ENCODE results near the gene ELMO1. TPM values are rescaled to one million over a fixed set of nuclear protein-coding genes. Genes with fewer than 3 reads are reported as not detected.

ELMO1 gene
- total and polyA plus RNA-seq, 4 donors = 6.7 to 51.5 (median 14.8) TPM

GRCh38 chr7:37342688-37343471 lies 105.8 kb downstream of the ELMO1 start (continued):
- TF ChIP-seq, protein P1, sequence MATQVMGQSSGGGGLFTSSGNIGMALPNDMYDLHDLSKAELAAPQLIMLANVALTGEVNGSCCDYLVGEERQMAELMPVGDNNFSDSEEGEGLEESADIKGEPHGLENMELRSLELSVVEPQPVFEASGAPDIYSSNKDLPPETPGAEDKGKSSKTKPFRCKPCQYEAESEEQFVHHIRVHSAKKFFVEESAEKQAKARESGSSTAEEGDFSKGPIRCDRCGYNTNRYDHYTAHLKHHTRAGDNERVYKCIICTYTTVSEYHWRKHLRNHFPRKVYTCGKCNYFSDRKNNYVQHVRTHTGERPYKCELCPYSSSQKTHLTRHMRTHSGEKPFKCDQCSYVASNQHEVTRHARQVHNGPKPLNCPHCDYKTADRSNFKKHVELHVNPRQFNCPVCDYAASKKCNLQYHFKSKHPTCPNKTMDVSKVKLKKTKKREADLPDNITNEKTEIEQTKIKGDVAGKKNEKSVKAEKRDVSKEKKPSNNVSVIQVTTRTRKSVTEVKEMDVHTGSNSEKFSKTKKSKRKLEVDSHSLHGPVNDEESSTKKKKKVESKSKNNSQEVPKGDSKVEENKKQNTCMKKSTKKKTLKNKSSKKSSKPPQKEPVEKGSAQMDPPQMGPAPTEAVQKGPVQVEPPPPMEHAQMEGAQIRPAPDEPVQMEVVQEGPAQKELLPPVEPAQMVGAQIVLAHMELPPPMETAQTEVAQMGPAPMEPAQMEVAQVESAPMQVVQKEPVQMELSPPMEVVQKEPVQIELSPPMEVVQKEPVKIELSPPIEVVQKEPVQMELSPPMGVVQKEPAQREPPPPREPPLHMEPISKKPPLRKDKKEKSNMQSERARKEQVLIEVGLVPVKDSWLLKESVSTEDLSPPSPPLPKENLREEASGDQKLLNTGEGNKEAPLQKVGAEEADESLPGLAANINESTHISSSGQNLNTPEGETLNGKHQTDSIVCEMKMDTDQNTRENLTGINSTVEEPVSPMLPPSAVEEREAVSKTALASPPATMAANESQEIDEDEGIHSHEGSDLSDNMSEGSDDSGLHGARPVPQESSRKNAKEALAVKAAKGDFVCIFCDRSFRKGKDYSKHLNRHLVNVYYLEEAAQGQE (IDR thresholded peaks at IDR 0.05) = no peak
- TF ChIP-seq TAF1 (conservative IDR thresholded peaks at IDR 0.05) = no peak

- no peak for TF ChIP-seq NR2F2 (IDR thresholded peaks at IDR 0.05)
- TF ChIP-seq RXRA (IDR thresholded peaks at IDR 0.05) = no peak
- TF ChIP-seq HNF4A (conservative IDR thresholded peaks at IDR 0.05) = no peak
- Histone ChIP-seq H3K36me3 (ENCODE audit: control insufficient read depth in 4 of 4, insufficient read depth in 3 of 4, low read depth in 1 of 4, low read length in 3 of 4) (peaks cover 0 to 10% (median 4%) of the 10 kb centered on the region in 4 donors), H3K4me3 (ENCODE audit: low read depth in 1 of 3, low read length in 3 of 3) (no peak overlapping the region), H3K4me1 (ENCODE audit: control insufficient read depth in 4 of 4, insufficient read depth in 4 of 4, low read length in 3 of 4) (peaks cover 0 to 7% (median 0%) of the 10 kb centered on the region in 4 donors), H3K27ac (ENCODE audit: low read depth in 1 of 2, low read length in 2 of 2) (peak overlapping the region in 1 of 2 donors; percentile 52), H3K9ac (ENCODE audit: low read depth in 1 of 2, low read length in 2 of 2) (no peak overlapping the region), H3K9me3 (ENCODE audit: control insufficient read depth in 4 of 4, low read length in 3 of 4) (no peaks in the 10 kb centered on the region), H3K27me3 (ENCODE audit: control insufficient read depth in 4 of 4, insufficient read depth in 4 of 4, low read length in 3 of 4) (no peaks in the 10 kb centered on the region)
- DNase-seq (ENCODE audit: low spot score) = no peak
- 78% methylated on average over 8 of the region's 8 CpGs for WGBS
Observed at GRCh38 chr7:37342176-37342687, 106.4 kb downstream of the ELMO1 start.

- 62% methylated on average over 6 of the region's 6 CpGs for WGBS
Observed at GRCh38 chr7:37341033-37341630, 107.5 kb downstream of the ELMO1 start.

More at GRCh38 chr7:37341033-37341630, 107.5 kb downstream of the ELMO1 start:
- H3K4me3 ChIP-seq (ENCODE audit: low read depth in 1 of 3, low read length in 3 of 3) = no peak overlapping the region
- DNase-seq (ENCODE audit: low spot score) = no peak
- TF ChIP-seq JUND (IDR thresholded peaks at IDR 0.05) (no peak), RAD21 (IDR thresholded peaks at IDR 0.05) (no peak), GABPA (IDR thresholded peaks at IDR 0.05 in 1 of 2, conservative IDR thresholded peaks at IDR 0.05 in 1 of 2) (no peak), HNF4A (conservative IDR thresholded peaks at IDR 0.05) (no peak), MAX (IDR thresholded peaks at IDR 0.05) (no peak)
- TF ChIP-seq, protein P2, sequence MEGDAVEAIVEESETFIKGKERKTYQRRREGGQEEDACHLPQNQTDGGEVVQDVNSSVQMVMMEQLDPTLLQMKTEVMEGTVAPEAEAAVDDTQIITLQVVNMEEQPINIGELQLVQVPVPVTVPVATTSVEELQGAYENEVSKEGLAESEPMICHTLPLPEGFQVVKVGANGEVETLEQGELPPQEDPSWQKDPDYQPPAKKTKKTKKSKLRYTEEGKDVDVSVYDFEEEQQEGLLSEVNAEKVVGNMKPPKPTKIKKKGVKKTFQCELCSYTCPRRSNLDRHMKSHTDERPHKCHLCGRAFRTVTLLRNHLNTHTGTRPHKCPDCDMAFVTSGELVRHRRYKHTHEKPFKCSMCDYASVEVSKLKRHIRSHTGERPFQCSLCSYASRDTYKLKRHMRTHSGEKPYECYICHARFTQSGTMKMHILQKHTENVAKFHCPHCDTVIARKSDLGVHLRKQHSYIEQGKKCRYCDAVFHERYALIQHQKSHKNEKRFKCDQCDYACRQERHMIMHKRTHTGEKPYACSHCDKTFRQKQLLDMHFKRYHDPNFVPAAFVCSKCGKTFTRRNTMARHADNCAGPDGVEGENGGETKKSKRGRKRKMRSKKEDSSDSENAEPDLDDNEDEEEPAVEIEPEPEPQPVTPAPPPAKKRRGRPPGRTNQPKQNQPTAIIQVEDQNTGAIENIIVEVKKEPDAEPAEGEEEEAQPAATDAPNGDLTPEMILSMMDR (IDR thresholded peaks at IDR 0.05; ENCODE audit: low read depth, low read length, missing input control) = no peak
- no peak overlapping the region for H3K9ac ChIP-seq (ENCODE audit: low read depth in 1 of 2, low read length in 2 of 2)
- H3K4me1 ChIP-seq (ENCODE audit: control insufficient read depth in 4 of 4, insufficient read depth in 4 of 4, low read length in 3 of 4) = peaks cover 0 to 3% (median 0%) of the 10 kb centered on the region in 4 donors
- H3K9me3 ChIP-seq (ENCODE audit: control insufficient read depth in 4 of 4, low read length in 3 of 4) = no peaks in the 10 kb centered on the region
- H3K27me3 ChIP-seq (ENCODE audit: control insufficient read depth in 4 of 4, insufficient read depth in 4 of 4, low read length in 3 of 4) = no peaks in the 10 kb centered on the region
- peaks cover 0 to 12% (median 4%) of the 10 kb centered on the region in 4 donors for H3K36me3 ChIP-seq (ENCODE audit: control insufficient read depth in 4 of 4, insufficient read depth in 3 of 4, low read depth in 1 of 4, low read length in 3 of 4)
- no peak overlapping the region for H3K27ac ChIP-seq (ENCODE audit: low read depth in 1 of 2, low read length in 2 of 2)

All from liver (tissue), 9 donors.